GM18499 (cell line): Measurements from ENCODE around the gene WFS1.

Experiments
- ATAC-seq: cut with Tn5 transposase; IDR thresholded peaks from one replicate; pipeline ENCODE4 v1.9.1; 2021; ENCODE audit warnings: moderate number of reproducible peaks; ENCODE audit not compliant: insufficient read depth, unreplicated experiment

Gene WFS1

DNA sequence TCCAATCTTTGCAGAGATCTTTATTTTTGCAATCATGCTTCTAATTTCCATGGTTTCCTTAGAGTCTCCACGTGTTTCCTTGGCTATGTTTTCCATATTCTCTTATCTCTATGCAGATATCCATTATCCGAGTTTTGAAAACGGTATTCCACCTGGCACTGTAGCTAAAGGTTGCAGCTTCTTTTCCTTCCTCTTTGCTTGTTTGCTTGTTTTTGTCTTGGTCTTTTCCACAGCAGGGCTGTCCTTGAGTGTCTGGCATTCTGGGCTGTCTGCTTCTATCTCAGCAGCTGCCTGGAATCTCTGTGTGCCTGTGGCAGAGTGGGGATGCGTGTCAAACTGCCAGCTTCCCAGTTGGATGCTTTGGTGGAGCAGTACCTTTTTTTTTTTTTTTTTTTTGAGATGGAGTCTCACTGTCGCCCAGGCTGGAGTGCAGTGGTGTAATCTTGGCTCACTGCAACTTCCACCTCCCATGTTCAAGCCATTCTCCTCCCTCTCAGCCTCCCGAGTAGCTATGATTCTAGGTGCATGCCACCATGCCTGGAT lies 46.9 kb downstream of the WFS1 start:
- no peak for ATAC-seq

DNA sequence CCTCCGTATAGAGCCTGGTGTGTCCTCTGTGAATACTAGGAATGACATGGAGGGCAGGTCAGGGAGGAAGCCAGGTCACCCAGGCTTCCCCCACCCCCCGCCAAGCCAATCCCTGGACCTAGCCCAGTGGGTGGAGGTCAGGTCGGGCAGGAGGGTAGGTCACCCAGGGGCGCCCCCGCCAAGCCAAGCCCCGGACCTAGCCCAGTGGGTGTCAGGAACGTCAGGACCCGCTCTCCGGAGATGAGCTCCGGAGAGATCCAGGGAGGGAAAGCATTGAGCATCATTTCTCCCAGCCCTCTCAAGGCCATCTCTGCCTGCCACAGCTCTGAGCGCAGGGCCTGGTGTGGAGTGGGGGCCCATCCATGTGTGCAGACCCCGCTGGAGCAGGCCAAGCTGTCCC lies 48.6 kb downstream of the WFS1 start:
- ATAC-seq, result no peak

DNA sequence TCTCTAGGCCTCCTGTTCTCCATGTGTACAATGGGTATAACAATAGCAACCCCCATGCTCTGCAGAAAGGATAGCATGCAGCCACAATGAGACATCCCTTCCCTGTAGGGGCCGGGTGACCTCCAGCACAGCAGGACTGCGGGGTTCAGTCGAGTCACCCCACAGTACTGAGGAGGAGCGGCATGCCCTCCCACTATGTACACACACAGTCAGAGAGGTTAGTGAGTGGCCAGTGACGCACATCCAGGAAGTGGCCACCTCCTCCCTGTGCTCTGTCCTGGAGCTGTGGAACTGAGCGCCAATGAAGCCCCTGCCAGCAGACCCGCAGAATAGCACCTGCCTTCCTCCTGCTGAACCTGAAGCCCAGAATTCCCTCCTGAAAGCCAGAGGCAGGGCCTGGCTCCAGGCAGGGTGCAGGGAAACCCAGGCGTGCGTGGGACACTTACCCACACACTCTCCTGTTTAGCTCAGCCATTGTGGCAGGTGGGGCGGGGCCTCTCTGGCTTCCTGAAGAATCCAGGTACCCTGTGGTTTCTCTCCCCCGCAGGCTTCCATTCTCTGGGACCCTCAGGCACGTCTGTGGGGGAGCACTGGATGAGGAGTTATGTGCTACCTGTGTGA lies 50.0 kb downstream of the WFS1 start:
- ATAC-seq, result no peak

DNA sequence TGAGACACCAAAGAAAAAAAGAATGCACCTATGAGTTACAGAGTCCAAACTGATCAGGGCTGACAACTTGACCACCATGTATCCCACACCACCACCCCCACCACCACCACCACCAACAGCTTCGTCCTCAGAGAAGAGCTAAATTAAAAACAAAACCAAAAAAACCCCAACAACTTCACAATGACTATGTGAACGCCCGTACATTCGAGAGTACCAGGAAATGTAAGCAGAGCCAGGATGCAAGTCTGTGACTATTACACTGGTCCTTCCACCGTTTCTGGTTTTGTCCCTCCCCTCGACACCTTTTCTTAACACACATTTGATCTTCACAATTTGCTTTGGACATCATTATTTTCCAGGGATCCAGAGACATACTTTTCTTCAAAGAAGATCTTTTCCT lies 51.0 kb downstream of the WFS1 start:
- ATAC-seq, result no peak

DNA sequence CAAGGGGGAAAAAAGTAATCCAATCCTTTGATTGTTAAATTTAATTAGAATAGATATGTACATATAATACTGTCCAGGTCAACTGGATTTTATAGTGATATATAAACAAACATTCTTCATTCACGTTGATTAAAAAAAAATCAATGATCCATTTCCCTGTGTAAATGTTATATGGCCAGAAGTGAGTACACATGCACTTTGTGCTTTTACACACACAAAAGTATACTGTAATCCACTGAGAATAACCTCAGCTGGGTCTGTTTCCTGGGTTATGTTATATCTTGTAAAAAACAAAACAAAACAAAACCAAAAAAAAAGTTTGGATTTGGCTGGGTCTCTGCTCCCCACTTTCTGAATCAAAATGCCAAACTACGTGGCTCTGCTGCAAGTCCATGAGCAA lies 51.7 kb downstream of the WFS1 start:
- no peak for ATAC-seq

DNA sequence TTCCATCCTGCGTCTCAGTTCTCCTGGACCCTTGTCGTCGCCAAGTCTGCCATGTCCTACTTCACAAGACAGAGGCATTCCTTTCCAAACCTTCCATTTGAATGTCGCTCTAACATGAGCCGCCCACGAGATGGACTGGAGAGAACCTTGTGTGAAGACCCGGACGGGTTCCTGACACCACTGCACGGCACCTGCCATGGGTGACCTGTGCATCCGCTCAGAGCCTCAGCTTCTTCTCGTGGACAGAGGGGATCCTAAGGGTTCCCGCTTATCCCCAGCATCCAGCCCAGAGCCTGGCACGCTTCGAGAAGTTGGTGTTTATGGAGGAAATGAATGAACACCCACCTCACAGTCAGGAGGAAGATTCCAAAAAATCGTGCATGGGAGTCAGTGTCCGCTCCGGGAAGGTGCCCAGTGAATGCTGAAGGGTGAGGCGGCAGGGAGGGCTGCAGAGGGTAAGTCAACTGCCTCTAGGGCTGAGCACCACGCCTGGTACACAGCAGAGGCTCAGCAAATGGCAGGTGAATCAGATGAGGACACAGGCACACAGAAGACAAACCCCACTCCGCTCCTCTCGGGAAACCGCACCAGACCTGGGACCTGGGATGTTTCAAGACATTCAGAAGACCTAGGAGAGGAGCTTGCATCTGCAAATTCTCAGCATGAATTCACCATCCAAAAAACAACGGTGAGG lies 52.6 kb downstream of the WFS1 start:
- ATAC-seq, result no peak

DNA sequence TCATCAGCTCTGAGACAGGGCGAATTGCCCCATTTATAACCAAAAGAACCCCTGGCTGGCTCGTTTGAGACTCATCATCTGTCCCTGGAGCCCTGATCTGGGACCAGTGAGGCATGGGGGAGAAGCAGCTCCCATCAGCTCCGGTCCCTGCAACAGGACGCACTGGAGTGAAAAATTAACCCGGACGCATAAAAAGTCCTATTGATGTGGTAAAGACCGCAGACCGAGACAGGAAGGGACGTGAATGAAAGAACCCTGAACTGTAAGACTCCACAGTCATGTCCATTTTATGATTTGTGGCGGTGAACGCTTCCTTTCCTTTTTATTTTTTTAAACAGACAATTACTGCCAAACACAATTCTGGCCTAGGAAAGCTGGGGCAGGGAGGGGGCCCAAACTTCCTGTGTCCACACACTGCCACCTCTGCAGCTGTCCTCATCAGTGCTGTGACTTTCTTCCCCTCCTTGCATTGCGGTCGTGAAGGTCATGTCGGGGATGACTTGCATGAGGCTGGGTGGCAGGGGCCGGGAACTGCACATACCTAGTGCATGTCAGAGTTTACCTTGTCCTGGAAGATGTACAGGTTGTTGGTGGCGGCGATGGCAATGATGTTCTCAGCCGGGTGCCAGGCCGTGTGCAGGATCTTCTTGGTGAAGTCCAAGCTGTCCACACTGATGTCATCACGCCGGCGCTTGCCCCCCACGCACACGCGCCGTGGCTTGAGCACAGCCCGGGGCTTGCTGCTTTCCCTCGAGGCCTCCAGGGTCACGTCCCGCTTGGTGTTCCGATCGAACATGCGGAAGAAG lies 53.3 kb downstream of the WFS1 start:
- no peak for ATAC-seq

DNA sequence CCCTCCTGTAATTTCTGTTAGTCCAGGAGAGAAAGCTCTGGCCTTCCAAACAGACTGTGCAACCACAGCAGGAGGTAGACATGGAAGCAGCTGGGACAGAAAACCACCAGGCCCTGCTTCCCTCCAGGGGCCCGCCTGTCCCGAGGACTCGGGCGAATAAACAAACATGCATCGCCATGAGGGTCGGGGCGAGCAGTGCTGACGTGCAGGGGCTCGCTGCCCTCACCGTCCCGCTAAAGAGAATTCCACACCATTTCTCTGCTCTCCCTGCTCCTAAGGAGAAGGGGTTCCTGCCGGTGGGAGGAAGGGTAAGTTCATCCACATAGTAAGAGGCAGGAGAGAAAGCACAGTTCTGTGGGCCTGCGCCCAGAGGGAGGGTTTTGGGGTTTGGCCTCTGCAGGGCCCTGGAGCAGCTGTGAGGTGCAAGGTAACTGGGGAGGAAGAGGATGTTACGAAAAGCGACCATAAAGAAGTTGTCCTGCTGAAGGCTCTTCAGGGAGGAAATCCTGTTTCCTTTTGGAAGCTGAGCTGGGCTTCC lies 54.9 kb downstream of the WFS1 start:
- no peak for ATAC-seq

DNA sequence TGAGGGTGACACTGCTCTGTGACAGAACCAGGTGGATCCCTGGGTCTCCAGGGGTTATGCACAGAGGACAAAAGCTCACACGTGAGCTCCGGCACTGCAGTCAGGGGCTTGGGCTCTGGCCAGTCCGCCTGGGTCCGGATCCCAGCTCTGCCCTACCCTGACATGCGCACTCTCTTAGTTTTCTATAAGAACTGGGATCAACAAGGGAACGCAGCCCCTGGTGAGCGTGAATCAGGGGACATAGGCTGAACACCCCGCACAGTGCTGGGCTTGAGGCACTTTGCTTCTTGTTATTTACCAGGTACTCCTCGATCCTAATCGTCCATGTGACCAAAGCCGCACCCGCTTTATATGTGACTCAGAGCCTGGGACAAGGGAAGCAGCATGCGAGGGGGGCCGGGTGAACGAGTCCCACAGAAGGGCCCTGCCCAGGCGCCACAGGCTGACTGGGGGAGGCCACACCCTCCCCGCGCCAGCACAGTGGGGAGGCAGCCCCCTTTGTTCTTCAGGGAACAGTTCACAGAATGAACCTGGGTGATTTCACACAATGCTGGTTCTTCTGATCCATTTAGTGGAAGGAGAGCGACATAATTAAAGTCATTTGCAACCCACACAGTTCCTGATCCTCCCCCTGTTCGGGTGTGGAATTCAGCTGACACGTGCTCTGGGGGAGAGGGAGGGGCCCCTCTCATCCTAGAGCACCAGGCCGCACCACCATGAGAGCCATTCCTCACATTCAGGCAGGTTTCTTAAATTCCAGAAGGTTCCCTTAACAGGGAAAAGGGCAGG lies 55.5 kb downstream of the WFS1 start:
- no peak for ATAC-seq

DNA sequence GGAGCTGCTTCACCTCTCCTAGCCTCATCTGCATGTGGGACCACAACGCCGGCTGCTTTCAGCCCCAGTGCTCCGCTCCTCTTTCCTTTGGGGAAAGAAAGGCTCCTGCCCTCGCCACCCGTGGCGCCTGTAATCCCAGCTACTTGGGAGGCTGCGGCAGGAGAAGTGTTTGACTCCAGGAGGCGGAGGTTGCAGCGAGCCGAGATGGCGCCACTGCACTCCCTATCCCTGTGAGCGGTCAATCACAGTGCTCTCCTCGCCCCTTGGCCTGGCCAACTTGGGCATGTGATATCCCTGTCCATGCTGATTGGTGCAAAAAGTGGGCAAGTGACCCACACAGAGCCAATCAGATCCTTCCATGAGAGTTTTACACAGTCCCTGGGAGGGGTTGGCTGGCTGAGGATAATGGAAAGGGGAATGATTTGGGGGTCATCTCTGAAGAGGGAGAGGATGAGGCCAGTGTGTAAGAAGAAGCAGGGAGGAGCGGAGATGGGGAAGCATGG lies 56.2 kb downstream of the WFS1 start:
- ATAC-seq, result no peak

DNA sequence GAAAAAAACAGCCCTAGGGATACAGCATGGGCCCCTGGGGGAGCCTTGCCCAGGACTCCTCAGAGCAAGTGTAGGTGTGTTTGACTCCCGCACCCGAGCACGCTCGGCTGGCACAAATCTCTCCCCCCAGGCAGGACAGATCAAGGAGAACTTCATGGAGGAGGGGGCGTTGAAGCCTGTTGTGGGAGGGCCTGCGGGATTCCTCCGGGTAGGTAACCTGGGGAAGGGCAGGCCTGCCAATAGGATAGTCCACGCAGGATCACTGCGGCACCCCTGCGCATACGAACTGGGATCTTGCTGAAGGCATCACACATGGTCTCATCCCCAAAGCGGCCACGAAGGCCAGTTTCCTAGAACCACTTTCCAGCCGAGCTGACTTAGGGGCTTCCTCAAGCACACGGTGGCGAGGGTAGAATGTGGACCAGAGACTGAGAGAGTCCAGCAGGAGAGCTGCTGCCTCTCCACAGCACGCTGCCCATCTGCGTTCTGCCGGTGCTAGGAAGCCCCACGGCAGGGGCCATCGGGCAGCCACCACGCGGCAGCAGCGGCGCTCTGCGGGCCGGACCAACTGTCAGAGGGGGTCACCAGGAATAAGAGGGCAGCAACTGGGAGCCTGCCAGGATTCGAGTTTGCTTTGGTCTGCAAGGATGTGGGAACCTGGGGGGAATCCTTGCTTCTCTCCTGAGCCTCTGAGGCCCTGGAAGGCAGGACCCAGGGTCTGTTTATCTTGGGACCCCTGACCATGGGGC lies 56.8 kb downstream of the WFS1 start:
- no peak for ATAC-seq

DNA sequence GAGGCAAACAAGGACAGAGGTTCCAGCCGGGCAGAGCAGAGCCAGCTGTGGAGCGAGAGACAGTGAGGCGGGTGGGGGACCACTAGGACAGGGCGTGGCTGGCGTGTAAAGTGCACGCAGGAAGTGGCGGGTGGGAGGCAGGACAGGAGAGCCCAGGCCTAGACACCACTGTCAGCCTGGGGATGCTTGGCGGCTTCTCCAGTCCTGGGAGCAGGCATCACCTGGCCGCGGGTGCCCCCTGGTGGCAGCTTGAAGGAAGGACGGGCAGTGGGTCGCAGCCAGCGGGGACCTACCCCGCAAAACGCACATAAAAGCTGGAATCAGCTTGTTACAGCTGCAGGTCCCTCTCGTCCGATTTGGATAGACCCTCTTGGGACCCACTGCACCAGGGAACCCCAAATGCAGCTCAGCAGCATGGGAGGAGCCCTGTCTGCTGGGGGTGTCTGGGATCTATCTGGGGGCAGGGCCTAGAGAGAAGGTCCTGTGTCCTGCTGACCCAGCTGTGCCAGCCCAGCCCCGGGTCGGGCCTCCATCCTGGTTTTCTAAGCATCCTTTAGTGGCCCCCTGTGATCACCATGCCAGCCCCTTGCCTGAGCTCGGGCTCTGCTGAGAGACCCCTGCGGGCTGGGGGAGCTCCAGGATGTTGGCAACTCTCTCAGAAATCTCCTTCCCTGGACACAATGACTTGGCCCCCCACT lies 57.7 kb downstream of the WFS1 start:
- ATAC-seq, result no peak

DNA sequence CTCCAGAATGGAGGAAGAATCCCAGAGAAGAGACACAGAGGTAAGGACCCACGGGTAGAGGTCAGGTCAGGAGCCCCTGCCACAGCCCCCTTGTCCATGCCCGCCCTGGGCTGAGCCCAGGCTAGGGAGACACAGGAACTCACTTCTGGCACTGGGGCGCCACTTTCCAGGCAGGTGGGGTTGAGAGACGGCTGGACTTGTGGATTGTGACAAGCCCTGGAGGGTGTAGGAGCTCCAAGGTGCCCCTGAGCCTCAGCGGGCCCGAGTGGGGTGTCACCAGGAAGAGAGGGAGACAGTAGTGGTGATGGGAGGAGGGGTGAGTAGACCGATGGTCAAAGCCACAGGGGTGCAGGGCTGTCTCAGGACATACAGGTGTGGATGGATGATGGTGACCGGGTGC lies 58.9 kb downstream of the WFS1 start:
- ATAC-seq, result no peak

DNA sequence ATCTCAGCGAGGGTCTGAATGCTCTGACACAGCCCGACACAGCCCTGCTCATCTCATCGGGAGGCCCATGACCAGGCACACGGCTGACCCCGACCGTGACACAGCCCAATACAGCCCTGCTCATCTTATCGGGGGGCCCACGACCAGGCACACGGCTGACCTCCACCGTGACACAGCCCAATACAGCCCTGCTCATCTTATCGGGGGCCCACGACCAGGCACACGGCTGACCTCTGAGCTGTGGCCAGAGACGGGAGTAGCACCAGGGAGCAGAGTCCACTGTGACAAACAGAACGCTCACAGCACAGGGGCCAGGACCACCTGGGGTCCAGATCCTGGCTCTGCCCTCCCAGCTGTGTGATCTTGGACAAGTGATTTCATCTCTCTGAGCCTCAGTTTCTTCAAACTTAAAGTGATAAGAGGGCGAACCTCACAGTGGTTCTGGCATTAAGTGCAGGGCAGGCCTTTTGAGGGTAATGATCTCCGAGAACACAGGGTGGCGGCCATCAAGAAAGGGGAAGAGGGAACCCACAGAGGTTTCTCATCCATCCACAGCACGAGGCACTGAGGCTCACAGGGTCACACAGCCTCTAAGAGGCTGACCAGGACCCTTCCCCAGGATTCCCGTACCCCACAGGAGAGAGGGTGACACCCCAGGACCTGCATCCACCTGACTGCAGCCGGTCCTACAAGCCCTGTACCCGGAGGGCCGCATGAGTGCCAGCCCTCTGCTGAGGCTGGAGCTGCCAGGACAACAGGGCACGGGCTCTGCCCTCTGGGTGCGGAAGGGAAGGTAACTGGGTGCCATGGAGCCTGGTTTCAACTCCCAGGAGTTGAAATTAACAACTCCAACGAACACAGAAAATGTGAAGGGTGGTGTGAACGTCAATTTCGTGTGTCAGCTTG lies 60.1 kb downstream of the WFS1 start:
- no peak for ATAC-seq

DNA sequence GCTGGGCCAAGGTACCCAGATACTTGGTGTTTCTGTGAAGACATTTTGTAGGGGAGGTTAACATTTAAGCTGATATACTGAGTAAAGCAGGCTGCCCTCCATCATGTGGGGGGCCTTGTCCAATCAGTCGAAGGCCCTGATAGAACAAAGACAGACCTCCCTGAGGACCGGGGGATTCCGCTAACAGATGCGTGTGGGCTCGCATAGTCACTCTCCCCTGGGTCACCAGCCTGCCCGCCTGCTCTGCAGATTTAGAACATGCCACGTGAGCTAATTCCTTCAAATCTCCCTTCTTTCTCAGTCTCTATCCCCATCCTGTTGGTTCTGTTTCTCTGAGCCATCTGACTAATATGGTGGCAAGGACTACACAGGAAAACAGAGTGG lies 60.7 kb downstream of the WFS1 start:
- no peak for ATAC-seq

DNA sequence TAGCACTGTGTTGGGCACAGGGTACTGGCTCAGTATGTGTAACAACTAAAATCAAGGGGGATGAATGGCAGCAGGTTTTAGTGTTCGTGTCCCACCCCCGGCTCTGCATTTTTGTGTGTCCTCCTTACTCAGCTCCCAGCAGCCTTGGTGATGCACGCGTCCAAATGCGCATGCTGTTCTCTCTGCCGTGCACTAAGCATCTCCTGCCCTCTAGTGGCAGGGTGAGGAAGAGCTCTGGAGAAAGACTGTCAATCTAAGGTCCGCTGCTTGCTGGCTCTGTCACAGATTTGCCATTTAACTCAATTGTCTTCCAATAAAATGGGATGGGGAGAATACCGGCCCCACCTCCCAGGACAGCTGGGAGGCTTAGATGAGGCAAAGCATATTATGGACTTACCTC lies 61.4 kb downstream of the WFS1 start:
- ATAC-seq, result no peak

DNA sequence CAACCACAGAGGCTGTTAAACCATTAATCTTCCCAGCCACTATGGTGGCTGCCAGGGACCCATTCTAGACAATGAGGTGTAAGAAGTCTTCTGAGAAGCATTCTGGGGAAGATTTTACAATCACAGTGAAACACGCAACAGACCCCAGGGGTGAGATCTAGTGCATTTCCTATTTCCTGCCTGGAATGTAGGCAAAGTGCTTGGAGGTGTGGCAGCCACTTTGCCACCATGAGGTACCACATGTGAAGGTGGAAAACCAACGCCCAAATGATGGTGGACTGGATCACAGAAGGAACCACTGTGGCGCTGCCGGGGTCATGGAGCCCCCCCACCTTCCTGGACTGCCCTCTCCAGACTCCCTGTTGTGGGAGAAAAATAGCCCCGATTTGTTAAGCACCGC lies 61.8 kb downstream of the WFS1 start:
- no peak for ATAC-seq
